PC-9 (cell line): ENCODE measurements around the gene OCA2. TPM values are rescaled to one million over a fixed set of nuclear protein-coding genes. Genes with fewer than 3 reads are reported as not detected.

Experiments
- BruUV-seq: library from RNA; stranded (reverse); fragments of 400-500 nt; replicated peaks from 2 replicates; lab custom pipeline; 2021; lab: Mats Ljungman, UMichigan
- CTCF ChIA-PET: fragments of 300-600 bp; sonication (Branson Sonifier 250); formaldehyde crosslinking; loops from one replicate; lab custom pipeline; 2022; ENCODE audit warnings: antibody characterized with exemption; lab: Charles Lee
- POLR2A ChIA-PET: fragments of 300-600 bp; sonication (Branson Sonifier 250); formaldehyde crosslinking; loops from one replicate; lab custom pipeline; 2022; ENCODE audit warnings: antibody characterized with exemption; ENCODE audit not compliant: unreplicated experiment; lab: Charles Lee
- DNase-seq, 2 experiments: peaks; one replicate each; pipeline versions ENCODE4 v3.0.0 to v3.0.0-alpha.2; 2015 to 2022; ENCODE audit warnings: mixed read lengths in 1 of 2
- H2AFZ ChIP-seq: fragments of 200-600 bp; sonication (generic); 2 replicates; pipeline ENCODE4 v1.8.1; 2017; ENCODE audit warnings: antibody characterized with exemption
- H3F3A ChIP-seq: fragments of 200-600 bp; sonication (generic); 2 replicates; pipeline ENCODE4 v1.8.1; 2017; ENCODE audit warnings: antibody characterized with exemption, mild to moderate bottlenecking, low read depth; ENCODE audit not compliant: insufficient read depth
- H3K27ac ChIP-seq: fragments of 200-600 bp; sonication (generic); 2 replicates; pipeline ENCODE4 v1.6.1; 2016; ENCODE audit warnings: mixed run types
- H3K27me3 ChIP-seq: fragments of 200-600 bp; sonication (generic); 2 replicates; pipeline ENCODE4 v1.6.1; 2016; ENCODE audit warnings: low read depth, mixed run types; ENCODE audit not compliant: insufficient read depth
- H3K36me3 ChIP-seq: fragments of 200-600 bp; sonication (generic); 2 replicates; pipeline ENCODE4 v1.6.1; 2016; ENCODE audit warnings: low read depth, mixed run types
- H3K4me1 ChIP-seq: fragments of 200-600 bp; sonication (generic); replicated peaks from 2 replicates; pipeline ENCODE4 v1.6.1; 2016; ENCODE audit warnings: mixed run types; ENCODE audit not compliant: insufficient read depth
- H3K4me2 ChIP-seq: fragments of 200-600 bp; sonication (generic); 2 replicates; pipeline ENCODE4 v1.6.1; 2017; ENCODE audit warnings: mixed run types
- H3K4me3 ChIP-seq: fragments of 200-600 bp; sonication (generic); 2 replicates; pipeline ENCODE4 v1.6.1; 2016; ENCODE audit warnings: mixed run types
- H3K79me2 ChIP-seq: fragments of 200-600 bp; sonication (generic); 2 replicates; pipeline ENCODE4 v1.6.1; 2017; ENCODE audit warnings: low read depth, mixed run types
- H3K9me2 ChIP-seq: fragments of 200-600 bp; sonication (generic); 2 replicates; pipeline ENCODE4 v1.8.1; 2017; ENCODE audit warnings: mild to moderate bottlenecking; ENCODE audit not compliant: insufficient read depth
- H3K9me3 ChIP-seq: fragments of 200-600 bp; sonication (generic); 2 replicates; pipeline ENCODE4 v1.8.1; 2016; ENCODE audit warnings: low read depth; ENCODE audit not compliant: insufficient read depth
- H4K20me1 ChIP-seq: fragments of 200-600 bp; sonication (generic); 2 replicates; pipeline ENCODE4 v1.8.1; 2017; ENCODE audit not compliant: insufficient read depth
- EZH2 ChIP-seq: fragments of 200-600 bp; sonication (generic); IDR thresholded peaks from 2 replicates; pipeline ENCODE4 v1.8.0; 2017; ENCODE audit warnings: antibody characterized with exemption, low read depth
- intact Hi-C: fragments of 100-400 bp; cut with micrococcal nuclease; formaldehyde crosslinking; loops from one replicate; pipeline ENCODE4 v1.10.0; 2022; ENCODE audit not compliant: unreplicated experiment
- total RNA-seq: library from RNA; stranded (reverse); gene quantifications from 2 replicates; pipeline ENCODE4 v1.2.3, GENCODE V29; 2021
- TF ChIP-seq, protein P1 (sequence below): fragments of 200-600 bp; sonication (generic); conservative IDR thresholded peaks from 2 replicates; pipeline ENCODE4 v1.6.1; 2017; ENCODE audit warnings: mixed run types, antibody characterized with exemption, mild to moderate bottlenecking, moderate library complexity

Gene OCA2
- total RNA-seq, 1 experiment from 2014 or later = not detected

DNA sequence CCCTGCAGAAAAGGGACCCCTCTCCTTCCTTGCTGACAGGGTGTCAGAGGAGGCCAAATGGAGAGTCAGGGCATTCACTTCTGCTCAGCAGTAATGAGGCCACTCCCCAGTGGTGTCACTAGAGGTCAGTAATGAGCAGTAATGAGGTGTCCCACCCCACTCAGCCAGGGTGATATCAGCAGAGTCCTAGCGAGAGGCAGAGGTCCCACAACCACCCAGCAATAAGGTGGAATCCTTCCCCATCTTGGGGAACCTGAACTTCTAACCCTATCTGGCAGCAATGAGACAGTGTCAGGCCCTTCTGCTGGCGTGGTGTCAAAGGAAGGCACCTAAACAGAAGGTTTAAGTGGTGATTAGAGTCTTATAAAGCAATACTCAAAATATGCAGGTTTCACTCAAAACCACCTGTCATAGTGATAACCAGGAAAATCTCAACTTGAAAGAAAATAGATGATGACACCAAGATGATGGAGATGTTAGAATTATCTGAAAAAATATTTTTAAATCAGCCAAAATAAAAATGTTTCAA lies 12.9 kb downstream of the OCA2 start:
- no peaks in the 10 kb centered on the region for H3F3A ChIP-seq
- H3K9me3 ChIP-seq = no peaks in the 10 kb centered on the region
- no peaks in the 10 kb centered on the region for H3K36me3 ChIP-seq
- no peak overlapping the region for H3K4me3 ChIP-seq
- no peak overlapping the region for H3K27ac ChIP-seq
- no peaks in the 10 kb centered on the region for H3K4me1 ChIP-seq
- H3K4me2 ChIP-seq = no peak overlapping the region
- intact Hi-C loops = no loop called here
- H3K79me2 ChIP-seq = no peaks in the 10 kb centered on the region
- CTCF ChIA-PET = no interaction called here
- no peak overlapping the region for H2AFZ ChIP-seq
- no TSS peak for BruUV-seq
- TF ChIP-seq, protein P1, sequence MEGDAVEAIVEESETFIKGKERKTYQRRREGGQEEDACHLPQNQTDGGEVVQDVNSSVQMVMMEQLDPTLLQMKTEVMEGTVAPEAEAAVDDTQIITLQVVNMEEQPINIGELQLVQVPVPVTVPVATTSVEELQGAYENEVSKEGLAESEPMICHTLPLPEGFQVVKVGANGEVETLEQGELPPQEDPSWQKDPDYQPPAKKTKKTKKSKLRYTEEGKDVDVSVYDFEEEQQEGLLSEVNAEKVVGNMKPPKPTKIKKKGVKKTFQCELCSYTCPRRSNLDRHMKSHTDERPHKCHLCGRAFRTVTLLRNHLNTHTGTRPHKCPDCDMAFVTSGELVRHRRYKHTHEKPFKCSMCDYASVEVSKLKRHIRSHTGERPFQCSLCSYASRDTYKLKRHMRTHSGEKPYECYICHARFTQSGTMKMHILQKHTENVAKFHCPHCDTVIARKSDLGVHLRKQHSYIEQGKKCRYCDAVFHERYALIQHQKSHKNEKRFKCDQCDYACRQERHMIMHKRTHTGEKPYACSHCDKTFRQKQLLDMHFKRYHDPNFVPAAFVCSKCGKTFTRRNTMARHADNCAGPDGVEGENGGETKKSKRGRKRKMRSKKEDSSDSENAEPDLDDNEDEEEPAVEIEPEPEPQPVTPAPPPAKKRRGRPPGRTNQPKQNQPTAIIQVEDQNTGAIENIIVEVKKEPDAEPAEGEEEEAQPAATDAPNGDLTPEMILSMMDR = peak; percentile 63
- no peak for TF ChIP-seq EZH2
- peaks cover 3% of the 10 kb centered on the region; the same call in 1 of the 2 replicates for H3K27me3 ChIP-seq
- H4K20me1 ChIP-seq = no peaks in the 10 kb centered on the region
- no peaks in the 10 kb centered on the region for H3K9me2 ChIP-seq
- POLR2A ChIA-PET = no interaction called here
- DNase-seq = peak in 1 of 2 experiments; percentile 37

DNA sequence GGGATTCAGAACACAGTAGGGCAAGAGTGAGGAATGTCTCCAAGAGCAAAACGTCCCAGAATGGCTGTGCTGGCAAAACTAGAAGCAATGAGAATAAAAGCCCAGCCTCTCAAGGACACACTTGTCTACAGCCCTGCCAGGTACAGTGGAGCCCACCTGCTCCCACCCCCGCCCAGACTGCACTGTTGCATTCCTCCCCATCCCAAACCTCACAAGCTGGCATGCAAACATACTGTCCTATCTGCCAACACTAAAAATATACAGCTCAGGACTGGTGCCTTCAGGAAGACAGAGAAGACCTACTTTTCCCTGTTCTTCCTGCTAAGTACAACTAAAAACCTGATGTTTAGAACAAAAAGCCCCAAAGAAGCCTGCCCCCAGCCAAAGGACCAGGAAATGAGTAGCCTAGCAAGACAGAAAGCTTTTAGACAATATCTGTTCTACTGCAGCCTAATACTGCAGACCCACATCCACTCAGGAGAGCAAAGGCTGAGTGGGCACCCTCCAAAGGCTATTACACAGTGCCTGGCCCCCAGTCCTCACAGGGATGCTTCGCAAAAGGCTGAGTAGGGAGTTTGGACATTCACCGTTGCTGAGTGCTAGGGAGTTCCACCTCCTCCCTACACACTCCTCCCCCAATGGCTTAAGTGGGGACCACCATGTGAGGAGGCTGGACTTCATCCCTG lies 13.5 kb downstream of the OCA2 start:
- DNase-seq = no peak
- Histone ChIP-seq H3K9me2 (no peaks in the 10 kb centered on the region), H3K4me2 (no peak overlapping the region), H3K27me3 (peaks cover 3% of the 10 kb centered on the region; the same call in 1 of the 2 replicates), H4K20me1 (no peaks in the 10 kb centered on the region), H3K36me3 (no peaks in the 10 kb centered on the region), H3K79me2 (no peaks in the 10 kb centered on the region), H3F3A (no peaks in the 10 kb centered on the region), H3K9me3 (no peaks in the 10 kb centered on the region), H3K4me3 (no peak overlapping the region), H3K4me1 (no peaks in the 10 kb centered on the region), H2AFZ (no peak overlapping the region), H3K27ac (no peak overlapping the region)
- TF ChIP-seq, protein P1 = no peak
- no peak for TF ChIP-seq EZH2
- BruUV-seq = no TSS peak
- CTCF ChIA-PET = no interaction called here
- intact Hi-C loops = no loop called here
- POLR2A ChIA-PET = no interaction called here

DNA sequence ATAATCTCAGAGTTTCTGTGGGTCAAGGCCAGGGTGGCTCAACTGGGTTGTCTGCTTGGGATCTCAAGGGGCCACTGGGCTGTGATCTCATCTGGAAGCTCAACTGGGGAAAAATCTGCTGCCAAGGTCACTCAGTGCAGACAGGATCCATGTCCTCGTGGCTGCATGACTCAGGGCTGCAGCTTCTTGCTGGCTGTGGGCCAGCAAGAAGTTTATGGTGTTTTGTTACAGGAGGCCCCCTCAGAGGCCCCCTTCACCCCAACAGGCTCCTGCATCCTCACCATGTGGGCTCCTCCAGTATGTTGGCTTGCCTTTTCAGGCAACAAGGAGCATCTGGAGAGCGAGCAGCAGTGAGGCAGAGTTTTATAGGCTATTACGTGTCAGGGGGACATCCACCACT lies 14.6 kb downstream of the OCA2 start:
- Histone ChIP-seq H4K20me1 (no peaks in the 10 kb centered on the region), H3K4me2 (no peak overlapping the region), H3K4me3 (no peak overlapping the region), H3F3A (no peaks in the 10 kb centered on the region), H3K4me1 (no peaks in the 10 kb centered on the region), H3K27ac (no peak overlapping the region), H3K36me3 (no peaks in the 10 kb centered on the region), H3K9me3 (no peaks in the 10 kb centered on the region), H2AFZ (no peak overlapping the region), H3K9me2 (no peaks in the 10 kb centered on the region), H3K27me3 (peaks cover 10% of the 10 kb centered on the region), H3K79me2 (no peaks in the 10 kb centered on the region)
- POLR2A ChIA-PET = no interaction called here
- DNase-seq = no peak
- BruUV-seq = no TSS peak
- TF ChIP-seq, protein P1 = no peak
- no peak for TF ChIP-seq EZH2
- intact Hi-C loops = no loop called here
- CTCF ChIA-PET = no interaction called here
